ENCODE data around the gene MCF2L. TPM values are rescaled to one million over a fixed set of nuclear protein-coding genes. Genes with fewer than 3 reads are reported as not detected.

MCF2L gene
- polyA plus RNA-seq, 2 of the 4 experiments (the other 2 are of a cell fraction), result 0.36 to 0.92 TPM

DNA sequence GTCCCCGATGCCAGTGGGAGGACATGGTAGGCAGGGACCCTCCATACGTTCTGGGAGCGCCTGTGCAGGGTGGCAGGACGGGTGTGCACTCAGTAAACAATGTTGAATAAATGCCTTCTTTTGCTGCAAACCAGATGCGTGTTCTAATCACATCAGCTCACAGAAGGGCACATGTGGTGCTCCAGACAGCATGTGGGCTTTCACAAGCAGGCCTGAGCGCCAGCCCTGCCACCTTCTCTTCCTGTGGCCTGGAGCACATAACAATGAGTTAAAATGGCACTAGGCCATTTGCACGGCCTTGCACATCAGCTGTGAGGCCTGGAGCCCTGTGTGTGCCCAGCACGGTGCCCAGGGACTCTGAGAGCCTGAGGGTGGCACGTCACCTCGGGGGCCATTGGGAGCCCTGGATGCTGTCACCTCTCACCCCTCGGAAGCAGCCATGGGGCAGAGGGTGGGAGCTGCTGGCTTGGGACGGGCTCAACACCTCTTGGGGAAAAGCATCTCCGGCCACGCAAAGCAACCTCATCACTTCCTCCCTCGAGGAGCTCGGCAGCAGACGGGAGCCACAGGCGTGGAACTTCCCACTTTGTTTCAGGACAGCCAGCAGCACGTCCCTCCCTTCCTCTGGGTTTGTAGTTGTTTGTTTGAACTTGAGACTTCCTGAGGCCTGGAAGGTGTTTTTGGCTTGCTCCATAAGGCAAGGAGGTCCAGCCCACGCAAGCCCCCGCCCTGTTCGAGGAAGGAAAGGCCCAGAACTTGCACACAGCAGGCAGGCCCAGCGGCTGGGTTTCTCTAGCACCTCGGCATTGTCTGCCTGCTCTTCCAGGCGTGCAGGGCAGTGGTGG, 9.8 kb downstream of the MCF2L start:
- no peak for FAIRE-seq
- Histone ChIP-seq H3K9me3 (no peaks in the 10 kb centered on the region), H3K4me2 (no peak overlapping the region), H3K4me1 (no peaks in the 10 kb centered on the region), H3K4me3 (no peak overlapping the region), H3K27ac (no peak overlapping the region)
- no peak for DNase-seq (ENCODE audit: low read depth in 1 of 2, low spot score in 1 of 2)
- CTCF ChIA-PET, result interaction anchor here (0.9 kb wide), 1 partner anchor 51 kb away, joined by 5 read pairs; no protein-coding TSS in a partner anchor
- POLR2A ChIA-PET, result no interaction called here
- no peak; a peak in 1 of 6 replicates for ATAC-seq
- 53% methylated on average over 16 of the region's 25 CpGs for WGBS (ENCODE audit: missing lambda C conversion rate)
- TF ChIP-seq CHD2 (IDR thresholded peaks at IDR 0.05; ENCODE audit: low read length, partially characterized antibody), result no peak
- TF ChIP-seq EP300 (IDR thresholded peaks at IDR 0.05), result no peak
- no peak for TF ChIP-seq ZSCAN20 (CRISPR knock-in tag; IDR thresholded peaks at IDR 0.05)
- TF ChIP-seq MAFK (IDR thresholded peaks at IDR 0.05; ENCODE audit: partially characterized antibody), result no peak
- TF ChIP-seq, protein P1, sequence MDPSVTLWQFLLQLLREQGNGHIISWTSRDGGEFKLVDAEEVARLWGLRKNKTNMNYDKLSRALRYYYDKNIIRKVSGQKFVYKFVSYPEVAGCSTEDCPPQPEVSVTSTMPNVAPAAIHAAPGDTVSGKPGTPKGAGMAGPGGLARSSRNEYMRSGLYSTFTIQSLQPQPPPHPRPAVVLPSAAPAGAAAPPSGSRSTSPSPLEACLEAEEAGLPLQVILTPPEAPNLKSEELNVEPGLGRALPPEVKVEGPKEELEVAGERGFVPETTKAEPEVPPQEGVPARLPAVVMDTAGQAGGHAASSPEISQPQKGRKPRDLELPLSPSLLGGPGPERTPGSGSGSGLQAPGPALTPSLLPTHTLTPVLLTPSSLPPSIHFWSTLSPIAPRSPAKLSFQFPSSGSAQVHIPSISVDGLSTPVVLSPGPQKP (IDR thresholded peaks at IDR 0.05; ENCODE audit: low read depth, low read length), result no peak
- TF ChIP-seq RNF2 (IDR thresholded peaks at IDR 0.05; ENCODE audit: borderline replicate concordance, low read depth), result no peak
- no peak for TF ChIP-seq TP53 (CRISPR knock-in tag; IDR thresholded peaks at IDR 0.05)
- no peak for TF ChIP-seq FOSB (CRISPR knock-in tag; IDR thresholded peaks at IDR 0.05)
- TF ChIP-seq, protein P2, sequence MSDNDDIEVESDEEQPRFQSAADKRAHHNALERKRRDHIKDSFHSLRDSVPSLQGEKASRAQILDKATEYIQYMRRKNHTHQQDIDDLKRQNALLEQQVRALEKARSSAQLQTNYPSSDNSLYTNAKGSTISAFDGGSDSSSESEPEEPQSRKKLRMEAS (IDR thresholded peaks at IDR 0.05), result no peak
- no peak for TF ChIP-seq NPAS2 (CRISPR knock-in tag; IDR thresholded peaks at IDR 0.05; ENCODE audit: borderline replicate concordance)

DNA sequence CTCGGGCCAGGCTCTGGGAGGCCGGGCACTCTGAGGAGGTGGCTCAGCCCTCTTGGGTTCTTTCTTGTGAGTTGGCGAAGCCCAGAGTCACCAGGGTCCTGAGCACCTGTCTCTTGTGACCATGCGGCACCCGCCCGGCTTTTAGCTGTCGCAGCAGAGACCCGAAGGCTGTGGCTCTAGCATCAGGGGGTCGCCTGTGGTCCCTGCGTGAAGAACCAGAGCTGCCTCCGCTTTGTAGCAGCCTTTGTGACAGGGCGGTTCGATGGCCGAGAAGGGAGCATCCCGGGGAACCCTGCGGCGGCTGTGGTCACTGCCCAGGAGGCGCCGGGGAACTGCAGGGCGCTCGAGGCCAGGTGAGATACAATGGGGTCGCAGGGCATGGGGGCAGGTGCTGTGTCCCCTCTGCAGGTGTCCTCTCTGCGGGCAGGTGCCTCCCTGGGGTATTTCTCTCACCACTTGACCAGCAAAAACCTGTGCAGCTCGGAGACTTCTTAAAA, 10.4 kb downstream of the MCF2L start:
- Histone ChIP-seq H3K4me2 (no peak overlapping the region), H3K27ac (no peak overlapping the region), H3K9me3 (no peaks in the 10 kb centered on the region), H3K4me3 (no peak overlapping the region), H3K4me1 (no peaks in the 10 kb centered on the region)
- FAIRE-seq (no peak), DNase-seq (ENCODE audit: low read depth in 1 of 2, low spot score in 1 of 2) (no peak), ATAC-seq (no peak)
- POLR2A ChIA-PET, result no interaction called here
- CTCF ChIA-PET, result interaction anchor here (0.9 kb wide), 1 partner anchor 51 kb away, joined by 5 read pairs; no protein-coding TSS in a partner anchor
- TF ChIP-seq GATA3 (IDR thresholded peaks at IDR 0.05; ENCODE audit: borderline replicate concordance), result no peak
- TF ChIP-seq FOSL2 (IDR thresholded peaks at IDR 0.05), result no peak
- TF ChIP-seq FOSL2 (CRISPR knock-in tag; IDR thresholded peaks at IDR 0.05), result no peak
- TF ChIP-seq, protein P3, sequence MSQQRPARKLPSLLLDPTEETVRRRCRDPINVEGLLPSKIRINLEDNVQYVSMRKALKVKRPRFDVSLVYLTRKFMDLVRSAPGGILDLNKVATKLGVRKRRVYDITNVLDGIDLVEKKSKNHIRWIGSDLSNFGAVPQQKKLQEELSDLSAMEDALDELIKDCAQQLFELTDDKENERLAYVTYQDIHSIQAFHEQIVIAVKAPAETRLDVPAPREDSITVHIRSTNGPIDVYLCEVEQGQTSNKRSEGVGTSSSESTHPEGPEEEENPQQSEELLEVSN (IDR thresholded peaks at IDR 0.05; ENCODE audit: borderline replicate concordance, low read depth), result no peak
- TF ChIP-seq, protein P4, sequence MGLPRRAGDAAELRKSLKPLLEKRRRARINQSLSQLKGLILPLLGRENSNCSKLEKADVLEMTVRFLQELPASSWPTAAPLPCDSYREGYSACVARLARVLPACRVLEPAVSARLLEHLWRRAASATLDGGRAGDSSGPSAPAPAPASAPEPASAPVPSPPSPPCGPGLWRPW (IDR thresholded peaks at IDR 0.05), result no peak
- no peak for TF ChIP-seq RCOR1 (IDR thresholded peaks at IDR 0.05; ENCODE audit: low read depth, low read length)
- TF ChIP-seq, protein P1 (IDR thresholded peaks at IDR 0.05; ENCODE audit: low read depth, low read length), result no peak
- 27% methylated on average over 3 of the region's 24 CpGs for WGBS (ENCODE audit: missing lambda C conversion rate)

DNA sequence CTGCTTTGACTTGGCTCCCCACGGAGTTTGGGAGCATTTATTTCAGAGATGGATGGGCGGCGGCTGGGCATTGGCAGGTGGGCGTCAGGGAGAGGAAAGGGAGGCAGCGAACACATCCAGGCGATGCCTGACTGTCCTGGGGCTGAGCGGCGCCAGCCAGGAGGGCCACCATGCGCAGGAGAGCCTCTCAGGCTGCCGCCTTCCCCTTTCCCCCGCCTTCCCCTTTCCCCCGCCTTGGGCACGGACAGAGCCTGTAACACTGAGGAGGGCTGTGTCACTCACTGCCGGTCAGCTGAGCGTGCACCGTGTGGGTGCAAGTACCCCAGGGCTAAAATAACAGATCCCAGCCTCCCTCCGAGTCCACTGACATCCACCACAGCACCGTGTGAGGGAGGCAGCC, 11.4 kb downstream of the MCF2L start:
- ATAC-seq, result no peak
- Histone ChIP-seq H3K27ac (no peak overlapping the region), H3K4me2 (no peak overlapping the region), H3K9me3 (no peaks in the 10 kb centered on the region), H3K4me1 (no peaks in the 10 kb centered on the region), H3K4me3 (no peak overlapping the region)
- no peak for DNase-seq (ENCODE audit: low read depth in 1 of 2, low spot score in 1 of 2)
- POLR2A ChIA-PET, result no interaction called here
- 43% methylated on average over 12 of the region's 18 CpGs for WGBS (ENCODE audit: missing lambda C conversion rate)
- CTCF ChIA-PET, result no interaction called here
- FAIRE-seq, result no peak
- TF ChIP-seq, protein P5, sequence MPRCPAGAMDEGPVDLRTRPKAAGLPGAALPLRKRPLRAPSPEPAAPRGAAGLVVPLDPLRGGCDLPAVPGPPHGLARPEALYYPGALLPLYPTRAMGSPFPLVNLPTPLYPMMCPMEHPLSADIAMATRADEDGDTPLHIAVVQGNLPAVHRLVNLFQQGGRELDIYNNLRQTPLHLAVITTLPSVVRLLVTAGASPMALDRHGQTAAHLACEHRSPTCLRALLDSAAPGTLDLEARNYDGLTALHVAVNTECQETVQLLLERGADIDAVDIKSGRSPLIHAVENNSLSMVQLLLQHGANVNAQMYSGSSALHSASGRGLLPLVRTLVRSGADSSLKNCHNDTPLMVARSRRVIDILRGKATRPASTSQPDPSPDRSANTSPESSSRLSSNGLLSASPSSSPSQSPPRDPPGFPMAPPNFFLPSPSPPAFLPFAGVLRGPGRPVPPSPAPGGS (IDR thresholded peaks at IDR 0.05), result no peak
- no peak for TF ChIP-seq RARB (CRISPR knock-in tag; IDR thresholded peaks at IDR 0.05)
- TF ChIP-seq, protein P6, sequence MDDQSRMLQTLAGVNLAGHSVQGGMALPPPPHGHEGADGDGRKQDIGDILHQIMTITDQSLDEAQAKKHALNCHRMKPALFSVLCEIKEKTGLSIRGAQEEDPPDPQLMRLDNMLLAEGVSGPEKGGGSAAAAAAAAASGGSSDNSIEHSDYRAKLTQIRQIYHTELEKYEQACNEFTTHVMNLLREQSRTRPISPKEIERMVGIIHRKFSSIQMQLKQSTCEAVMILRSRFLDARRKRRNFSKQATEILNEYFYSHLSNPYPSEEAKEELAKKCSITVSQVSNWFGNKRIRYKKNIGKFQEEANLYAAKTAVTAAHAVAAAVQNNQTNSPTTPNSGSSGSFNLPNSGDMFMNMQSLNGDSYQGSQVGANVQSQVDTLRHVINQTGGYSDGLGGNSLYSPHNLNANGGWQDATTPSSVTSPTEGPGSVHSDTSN (IDR thresholded peaks at IDR 0.05), result no peak
- no peak for TF ChIP-seq BHLHE40 (IDR thresholded peaks at IDR 0.05; ENCODE audit: low read depth, low read length)
- no peak for TF ChIP-seq POLR2AphosphoS2 (conservative IDR thresholded peaks at IDR 0.05; ENCODE audit: low read length)
- TF ChIP-seq, protein P7, sequence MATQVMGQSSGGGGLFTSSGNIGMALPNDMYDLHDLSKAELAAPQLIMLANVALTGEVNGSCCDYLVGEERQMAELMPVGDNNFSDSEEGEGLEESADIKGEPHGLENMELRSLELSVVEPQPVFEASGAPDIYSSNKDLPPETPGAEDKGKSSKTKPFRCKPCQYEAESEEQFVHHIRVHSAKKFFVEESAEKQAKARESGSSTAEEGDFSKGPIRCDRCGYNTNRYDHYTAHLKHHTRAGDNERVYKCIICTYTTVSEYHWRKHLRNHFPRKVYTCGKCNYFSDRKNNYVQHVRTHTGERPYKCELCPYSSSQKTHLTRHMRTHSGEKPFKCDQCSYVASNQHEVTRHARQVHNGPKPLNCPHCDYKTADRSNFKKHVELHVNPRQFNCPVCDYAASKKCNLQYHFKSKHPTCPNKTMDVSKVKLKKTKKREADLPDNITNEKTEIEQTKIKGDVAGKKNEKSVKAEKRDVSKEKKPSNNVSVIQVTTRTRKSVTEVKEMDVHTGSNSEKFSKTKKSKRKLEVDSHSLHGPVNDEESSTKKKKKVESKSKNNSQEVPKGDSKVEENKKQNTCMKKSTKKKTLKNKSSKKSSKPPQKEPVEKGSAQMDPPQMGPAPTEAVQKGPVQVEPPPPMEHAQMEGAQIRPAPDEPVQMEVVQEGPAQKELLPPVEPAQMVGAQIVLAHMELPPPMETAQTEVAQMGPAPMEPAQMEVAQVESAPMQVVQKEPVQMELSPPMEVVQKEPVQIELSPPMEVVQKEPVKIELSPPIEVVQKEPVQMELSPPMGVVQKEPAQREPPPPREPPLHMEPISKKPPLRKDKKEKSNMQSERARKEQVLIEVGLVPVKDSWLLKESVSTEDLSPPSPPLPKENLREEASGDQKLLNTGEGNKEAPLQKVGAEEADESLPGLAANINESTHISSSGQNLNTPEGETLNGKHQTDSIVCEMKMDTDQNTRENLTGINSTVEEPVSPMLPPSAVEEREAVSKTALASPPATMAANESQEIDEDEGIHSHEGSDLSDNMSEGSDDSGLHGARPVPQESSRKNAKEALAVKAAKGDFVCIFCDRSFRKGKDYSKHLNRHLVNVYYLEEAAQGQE (IDR thresholded peaks at IDR 0.05), result no peak
- no peak for TF ChIP-seq HEYL (CRISPR knock-in tag; IDR thresholded peaks at IDR 0.05)
- TF ChIP-seq FOSB (CRISPR knock-in tag; IDR thresholded peaks at IDR 0.05), result no peak

Measured in A549 (cell line).